Measurements from ENCODE around the gene PLEKHH1. TPM values are rescaled to one million over a fixed set of nuclear protein-coding genes. Genes with fewer than 3 reads are reported as not detected.

PLEKHH1 gene
- polyA plus RNA-seq, 1 donor from 2014 or later = 34.1 TPM

DNA sequence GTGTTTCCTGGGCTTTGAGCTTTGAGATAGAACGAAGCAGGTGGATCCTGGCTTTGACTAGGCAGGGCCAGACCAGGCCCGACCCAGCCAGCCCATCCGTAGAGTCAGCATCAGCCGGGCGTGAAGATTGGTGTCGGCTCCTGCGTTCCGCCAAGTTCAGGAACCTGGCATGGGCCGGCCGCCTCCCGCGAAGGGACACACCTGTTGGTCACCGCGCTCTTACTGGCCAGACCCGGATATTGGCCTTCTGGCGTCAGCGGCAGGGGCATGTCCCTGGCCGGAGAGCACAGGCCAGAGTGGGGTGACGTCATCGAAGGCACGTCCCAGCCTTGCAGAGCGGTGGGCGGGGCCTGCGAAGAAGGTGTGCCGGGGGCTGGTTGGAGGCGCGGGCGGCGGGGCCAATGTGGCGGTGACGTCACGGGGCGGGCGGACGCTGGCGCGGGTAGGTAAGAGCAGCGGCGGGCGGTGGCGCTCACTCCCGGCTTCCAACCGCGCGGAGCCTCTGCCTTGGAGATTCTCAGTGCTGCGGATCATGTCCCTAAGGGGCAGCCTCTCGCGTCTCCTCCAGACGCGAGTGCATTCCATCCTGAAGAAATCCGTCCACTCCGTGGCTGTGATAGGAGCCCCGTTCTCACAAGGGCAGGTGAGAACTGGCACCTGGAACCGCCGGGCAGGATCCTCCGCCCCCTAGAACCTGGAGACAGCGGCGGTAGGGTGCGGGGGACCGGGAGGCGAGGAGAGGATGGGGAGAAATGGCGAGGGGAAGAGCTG, 86.5 kb downstream of the PLEKHH1 start, which contains the start of gene ARG2:
ARG2 (plus strand) TSS at position 475 of the 771 bp plus-strand sequence; CDS start at position 533, 58 bp downstream.
- peak within 1 kb of the TSS; percentile 92 for H3K27ac ChIP-seq (ENCODE audit: low read length)
- peak within 1 kb of the TSS; percentile 95 for H3K9ac ChIP-seq (ENCODE audit: low read length)
- peaks cover 15% of the 10 kb centered on the region for H3K36me3 ChIP-seq (ENCODE audit: insufficient read depth, low read length)
- peak within 1 kb of the TSS; percentile 80 for H2AFZ ChIP-seq (ENCODE audit: low read depth, low read length)
- no peaks in the 10 kb centered on the region for H4K20me1 ChIP-seq (ENCODE audit: insufficient read depth)
- peak; percentile 61 for TF ChIP-seq CTCF (IDR thresholded peaks at IDR 0.05; ENCODE audit: poor library complexity, severe bottlenecking)
- TF ChIP-seq EP300 (conservative IDR thresholded peaks at IDR 0.05; ENCODE audit: poor library complexity, severe bottlenecking) = no peak
- no peak for TF ChIP-seq RAD21 (conservative IDR thresholded peaks at IDR 0.05)
- peak; percentile 94 for TF ChIP-seq TAF1 (IDR thresholded peaks at IDR 0.05; ENCODE audit: low read depth)
- TF ChIP-seq POLR2AphosphoS5 (IDR thresholded peaks at IDR 0.05) = peak; percentile 99
- peak; percentile 72 for TF ChIP-seq MXI1 (conservative IDR thresholded peaks at IDR 0.05; ENCODE audit: poor library complexity, severe bottlenecking)
- peak; percentile 88 for TF ChIP-seq REST (IDR thresholded peaks at IDR 0.05; ENCODE audit: borderline replicate concordance)
- no peaks in the 10 kb centered on the region for H3K27me3 ChIP-seq (ENCODE audit: insufficient read depth, low read depth, low read length)
- no peaks in the 10 kb centered on the region for H3K9me3 ChIP-seq (ENCODE audit: low read length)
- no peaks in the 10 kb centered on the region for H3K9me2 ChIP-seq (ENCODE audit: insufficient read depth, low read length)
- H3F3A ChIP-seq (ENCODE audit: insufficient read depth, low read length, poor library complexity, severe bottlenecking) = no peaks in the 10 kb centered on the region
- H3K4me2 ChIP-seq (ENCODE audit: low read length) = peak within 1 kb of the TSS; percentile 98
- H3K4me3 ChIP-seq (ENCODE audit: low read length) = peak within 1 kb of the TSS; percentile 81
- peaks cover 14% of the 10 kb centered on the region for H3K79me2 ChIP-seq (replicated peaks; ENCODE audit: insufficient read depth, low read length)

GRCh38 chr14:67620217-67620785, 87.2 kb downstream of the PLEKHH1 start:
- TF ChIP-seq RAD21 (conservative IDR thresholded peaks at IDR 0.05) (no peak), REST (IDR thresholded peaks at IDR 0.05; ENCODE audit: borderline replicate concordance) (peak; percentile 55), TAF1 (IDR thresholded peaks at IDR 0.05; ENCODE audit: low read depth) (peak; percentile 20), POLR2AphosphoS5 (IDR thresholded peaks at IDR 0.05) (peak; percentile 38), SMC3 (conservative IDR thresholded peaks at IDR 0.05; ENCODE audit: poor library complexity) (no peak), MXI1 (conservative IDR thresholded peaks at IDR 0.05; ENCODE audit: poor library complexity, severe bottlenecking) (no peak), EP300 (conservative IDR thresholded peaks at IDR 0.05; ENCODE audit: poor library complexity, severe bottlenecking) (no peak), EZH2 (IDR thresholded peaks at IDR 0.05; ENCODE audit: borderline replicate concordance, insufficient read depth, low read length, poor library complexity, severe bottlenecking) (no peak), CTCF (IDR thresholded peaks at IDR 0.05; ENCODE audit: poor library complexity, severe bottlenecking) (no peak)
- Histone ChIP-seq H3F3A (ENCODE audit: insufficient read depth, low read length, poor library complexity, severe bottlenecking) (no peaks in the 10 kb centered on the region), H3K79me2 (replicated peaks; ENCODE audit: insufficient read depth, low read length) (peaks cover 14% of the 10 kb centered on the region), H3K4me3 (ENCODE audit: low read length) (peak overlapping the region; percentile 81), H2AFZ (ENCODE audit: low read depth, low read length) (peak overlapping the region; percentile 80), H3K27me3 (ENCODE audit: insufficient read depth, low read depth, low read length) (no peaks in the 10 kb centered on the region), H4K20me1 (ENCODE audit: insufficient read depth) (no peaks in the 10 kb centered on the region), H3K4me2 (ENCODE audit: low read length) (peak overlapping the region; percentile 98), H3K27ac (ENCODE audit: low read length) (peak overlapping the region; percentile 92), H3K36me3 (ENCODE audit: insufficient read depth, low read length) (peaks cover 21% of the 10 kb centered on the region), H3K9me3 (ENCODE audit: low read length) (no peaks in the 10 kb centered on the region), H3K9me2 (ENCODE audit: insufficient read depth, low read length) (no peaks in the 10 kb centered on the region), H3K9ac (ENCODE audit: low read length) (peak overlapping the region; percentile 95)

Data from neural cell (in vitro differentiated cells).